Ascending aorta (tissue), 2 donors: ENCODE measurements around the gene LTV1. TPM values are rescaled to one million over a fixed set of nuclear protein-coding genes. Genes with fewer than 3 reads are reported as not detected.
A peak's percentile ranks its signal among the peaks of the same experiment; 100 is the strongest.

Source experiments
- DNase-seq, 2 donors: peaks; one replicate each; pipeline ENCODE4 v3.0.0-alpha.2; 2019; ENCODE audit warnings: low spot score in 2 of 2
- H3K27ac ChIP-seq, 2 donors: fragments of 200-600 bp; sonication (generic); one replicate each; pipeline ENCODE4 v1.5.1; 2016 to 2017; ENCODE audit warnings: mild to moderate bottlenecking in 1 of 2
- H3K27me3 ChIP-seq: fragments of 200-600 bp; sonication (generic); one replicate; pipeline ENCODE4 v1.5.1; 2017
- H3K36me3 ChIP-seq, 2 donors: fragments of 200-600 bp; sonication (generic); one replicate each; pipeline ENCODE4 v1.5.1; 2016
- H3K4me1 ChIP-seq, 2 donors: fragments of 200-600 bp; sonication (generic); one replicate each; pipeline ENCODE4 v1.5.1; 2016 to 2017; ENCODE audit warnings: mild to moderate bottlenecking in 1 of 2
- H3K4me3 ChIP-seq, 2 donors: fragments of 200-600 bp; sonication (generic); one replicate each; pipeline ENCODE4 v1.5.1; 2016 to 2017; ENCODE audit warnings: mild to moderate bottlenecking in 1 of 2
- H3K9me3 ChIP-seq, 2 donors: fragments of 200-600 bp; sonication (generic); one replicate each; pipeline ENCODE4 v1.5.1; 2016
- CTCF ChIP-seq, 3 experiments: fragments of 200-600 bp in 2 of 3; fragments of 450-650 bp in 1 of 3; sonication (generic) in 2 of 3; IDR thresholded peaks; one replicate each; pipeline ENCODE4 v1.5.1; 2016 to 2019; ENCODE audit warnings: antibody characterized with exemption in 3 of 3, mild to moderate bottlenecking in 1 of 3, moderate library complexity in 1 of 3
- intact Hi-C: fragments of 100-400 bp; cut with DNase I; formaldehyde crosslinking; loops from one replicate; pipeline ENCODE4 v1.15.1; 2023
- total RNA-seq: library from RNA; depleted of rRNA; stranded (reverse); fragments of >200 nt; gene quantifications from one replicate; pipeline ENCODE4 v1.1.0, GENCODE V29; 2016

The LTV1 gene
- total RNA-seq, 1 donor from 2014 or later = 4.6 TPM

- Histone ChIP-seq H3K9me3 (no peaks in the 10 kb centered on the region), H3K27ac (no peak overlapping the region), H3K4me3 (no peak overlapping the region), H3K36me3 (peaks cover 0 to 7% of the 10 kb centered on the region in 2 donors), H3K4me1 (peaks cover 0 to 6% of the 10 kb centered on the region in 2 donors), H3K27me3 (no peaks in the 10 kb centered on the region)
- no peak for TF ChIP-seq CTCF (IDR thresholded peaks at IDR 0.05)
- intact Hi-C loops = no loop called here
- DNase-seq = no peak
These were observed 25.5 kb upstream of the LTV1 start for GRCh38 chr6:143817621-143818020.

- Histone ChIP-seq H3K9me3 (no peaks in the 10 kb centered on the region), H3K27me3 (no peaks in the 10 kb centered on the region), H3K4me1 (peaks cover 0 to 21% of the 10 kb centered on the region in 2 donors), H3K36me3 (peaks cover 0 to 3% of the 10 kb centered on the region in 2 donors), H3K27ac (no peak overlapping the region), H3K4me3 (no peak overlapping the region)
- no peak for DNase-seq
- intact Hi-C loops = no loop called here
- TF ChIP-seq CTCF (IDR thresholded peaks at IDR 0.05) = no peak
These were observed 21.8 kb upstream of the LTV1 start for GRCh38 chr6:143821359-143821758.

- DNase-seq = no peak
- Histone ChIP-seq H3K4me3 (no peak overlapping the region), H3K4me1 (peaks cover 0 to 21% of the 10 kb centered on the region in 2 donors), H3K27me3 (no peaks in the 10 kb centered on the region), H3K9me3 (no peaks in the 10 kb centered on the region), H3K27ac (peak overlapping the region; percentile 14 to 35), H3K36me3 (peaks cover 0 to 3% of the 10 kb centered on the region in 2 donors)
- intact Hi-C loops = no loop called here
- TF ChIP-seq CTCF (IDR thresholded peaks at IDR 0.05) = no peak
These were observed 20.5 kb upstream of the LTV1 start for GRCh38 chr6:143822584-143823024.

GRCh38 chr6:143823548-143823947 lies 19.6 kb upstream of the LTV1 start:
- peak overlapping the region; percentile 14 to 35 for H3K27ac ChIP-seq
- intact Hi-C loops = no loop called here

GRCh38 chr6:143828572-143828971 lies 14.6 kb upstream of the LTV1 start:
- TF ChIP-seq CTCF (IDR thresholded peaks at IDR 0.05) = no peak
- Histone ChIP-seq H3K27me3 (no peaks in the 10 kb centered on the region), H3K9me3 (no peaks in the 10 kb centered on the region), H3K4me1 (peaks cover 0 to 8% of the 10 kb centered on the region in 2 donors), H3K27ac (no peak overlapping the region), H3K36me3 (no peaks in the 10 kb centered on the region), H3K4me3 (no peak overlapping the region)
- intact Hi-C loops = no loop called here
- no peak for DNase-seq

More at GRCh38 chr6:143823548-143823947, 19.6 kb upstream of the LTV1 start:
- H3K27me3 ChIP-seq = no peaks in the 10 kb centered on the region
- peaks cover 0 to 3% of the 10 kb centered on the region in 2 donors for H3K36me3 ChIP-seq
- H3K9me3 ChIP-seq = no peaks in the 10 kb centered on the region
- TF ChIP-seq CTCF (IDR thresholded peaks at IDR 0.05) = no peak
- H3K4me3 ChIP-seq = no peak overlapping the region
- DNase-seq = no peak
- peaks cover 0 to 21% of the 10 kb centered on the region in 2 donors for H3K4me1 ChIP-seq

- intact Hi-C loops = no loop called here
- no peak overlapping the region for H3K27ac ChIP-seq
- no peak for DNase-seq
- H3K9me3 ChIP-seq = no peaks in the 10 kb centered on the region
- no peaks in the 10 kb centered on the region for H3K36me3 ChIP-seq
- no peak for TF ChIP-seq CTCF (IDR thresholded peaks at IDR 0.05)
- H3K4me3 ChIP-seq = no peak overlapping the region
- no peaks in the 10 kb centered on the region for H3K4me1 ChIP-seq
- H3K27me3 ChIP-seq = no peaks in the 10 kb centered on the region
These were observed 7.0 kb upstream of the LTV1 start for GRCh38 chr6:143836150-143836549.
